GM19193 (cell line): Measurements from ENCODE around the gene OR7A17.

ENCODE experiments used
- POLR2A ChIP-seq: IDR thresholded peaks from 4 replicates; pipeline ENCODE4 v1.6.1; 2011; ENCODE audit not compliant: insufficient read depth, insufficient read length; ENCODE audit errors: extremely low read depth

OR7A17 gene

GRCh38 chr19:14835011-14835410, 50.9 kb downstream of the OR7A17 start, which contains the start of the genes OR7A5 and OR7C1:
OR7A5 (minus strand) TSS chr19:14835185; CDS start chr19:14828241, 6,944 bp downstream.
OR7C1 (minus strand) TSS chr19:14835185; CDS start chr19:14800136, 35,049 bp downstream.
- TF ChIP-seq POLR2A: no peak

GRCh38 chr19:14830702-14831101, 55.2 kb downstream of the OR7A17 start:
- TF ChIP-seq POLR2A: no peak
